Activated T-cell treated with anti-CD3 and anti-CD28 coated beads for 24 hours (primary cell): ENCODE results near the gene ACTR6.
"Not testable (repeated sequence)": the region's sequence is repeated elsewhere in the genome, so short reads cannot be mapped to it uniquely, and the experiment has no call there.

Experiments used
- DNase-seq: peaks from one replicate; pipeline ENCODE4 v3.0.0-alpha.2; 2020; ENCODE audit warnings: low read depth

ACTR6 gene

DNA sequence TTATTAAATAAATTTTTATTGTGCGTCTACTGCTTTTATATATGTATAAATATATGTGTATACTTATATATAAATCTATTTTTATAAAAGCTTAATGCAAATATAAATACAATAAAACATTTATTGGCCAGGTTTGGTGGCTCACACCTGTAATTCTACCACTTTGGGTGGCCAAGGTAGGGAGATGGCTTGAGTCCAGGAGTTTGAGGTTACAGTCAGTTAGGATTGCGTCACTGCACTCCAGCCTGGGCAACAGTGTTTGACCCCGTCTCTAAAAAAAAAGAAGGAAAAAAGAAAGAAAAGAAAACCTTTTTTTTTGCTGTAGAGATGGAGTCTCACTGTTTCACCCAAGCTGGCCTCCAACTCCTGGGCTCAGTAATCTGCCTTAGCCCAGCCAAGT, 20.9 kb downstream of the ACTR6 start:
- DNase-seq, result no peak

DNA sequence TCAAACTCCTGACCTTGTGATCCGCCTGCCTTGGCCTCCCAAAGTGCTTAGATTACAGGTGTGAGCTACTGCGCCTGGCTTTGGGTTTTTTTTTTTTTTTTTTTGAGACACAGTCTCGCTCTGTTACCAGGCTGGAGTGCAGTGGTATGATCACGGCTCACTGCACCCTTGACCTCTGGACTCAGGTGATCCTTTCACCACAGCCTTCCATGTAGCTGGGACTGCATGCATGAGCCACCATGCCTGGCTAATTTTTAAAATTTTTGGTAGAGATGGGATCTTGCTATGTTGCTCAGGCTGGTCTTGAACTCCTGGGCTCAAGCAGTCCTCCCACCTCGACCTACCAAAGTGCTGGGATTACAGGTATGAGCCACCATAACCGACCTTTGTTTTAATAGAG, 21.6 kb downstream of the ACTR6 start:
- DNase-seq, result not testable (repeated sequence)

DNA sequence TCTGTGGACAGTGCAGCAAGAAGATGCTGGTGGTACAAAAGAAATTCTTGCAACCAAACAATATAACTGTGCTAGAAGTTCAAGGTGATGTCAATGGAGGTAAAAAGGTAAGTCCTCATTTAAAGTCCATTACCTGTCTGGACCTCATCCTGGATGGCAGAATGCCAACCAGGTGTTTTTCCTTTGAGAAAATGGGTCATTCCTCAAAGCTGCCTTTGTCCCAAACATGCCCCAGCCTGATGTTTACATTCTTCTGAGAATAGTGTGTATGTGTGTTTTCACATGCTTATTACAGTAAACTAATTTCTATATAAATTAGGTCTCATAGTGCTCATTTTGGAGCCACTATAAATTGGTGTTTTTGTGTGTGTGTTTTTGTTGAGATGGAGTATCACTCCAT, 24.9 kb downstream of the ACTR6 start:
- no peak for DNase-seq

- DNase-seq, result no peak
Measured at GRCh38 chr12:100229036-100229635, 28.5 kb downstream of the ACTR6 start.

- no peak for DNase-seq
Measured at GRCh38 chr12:100229876-100230275, 29.3 kb downstream of the ACTR6 start.

DNA sequence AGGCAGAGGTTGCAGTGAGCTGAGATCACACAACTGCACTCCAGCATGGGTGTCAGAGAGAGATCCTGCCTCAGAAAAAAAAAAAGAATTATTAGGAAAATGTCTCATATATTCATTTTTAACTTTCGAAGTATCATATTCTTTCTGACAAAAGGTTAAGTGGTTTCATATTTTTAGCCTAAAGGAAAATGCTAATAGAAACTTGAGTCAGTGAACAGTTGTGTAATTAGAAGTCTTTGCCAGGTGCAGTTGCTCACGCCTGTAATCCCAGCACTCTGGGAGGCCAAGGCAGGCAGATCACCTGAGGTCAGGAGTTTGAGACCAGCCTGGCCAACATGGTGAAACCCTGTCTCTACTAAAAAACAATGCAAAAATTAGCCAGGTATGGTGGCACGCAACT, 31.3 kb downstream of the ACTR6 start:
- DNase-seq, result not testable (repeated sequence)

DNA sequence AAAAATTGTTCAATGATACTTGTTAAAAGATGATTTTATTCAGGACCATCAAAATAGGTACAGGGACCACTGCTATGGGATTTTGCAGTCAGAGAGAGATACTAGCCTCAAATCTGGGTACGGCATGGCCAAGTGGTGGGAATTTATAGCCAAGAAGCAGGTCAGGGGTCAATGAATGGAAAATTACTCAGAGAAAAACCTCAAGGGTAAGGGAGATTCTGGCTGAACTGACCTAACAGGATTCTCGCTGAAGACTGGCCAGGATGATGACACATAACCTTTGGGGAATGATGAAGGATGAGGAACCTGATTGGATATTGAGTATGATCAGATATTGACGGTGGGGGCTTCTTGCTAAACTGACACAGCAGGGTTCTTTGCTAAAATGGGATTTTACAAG, 33.6 kb downstream of the ACTR6 start:
- DNase-seq, result no peak

DNA sequence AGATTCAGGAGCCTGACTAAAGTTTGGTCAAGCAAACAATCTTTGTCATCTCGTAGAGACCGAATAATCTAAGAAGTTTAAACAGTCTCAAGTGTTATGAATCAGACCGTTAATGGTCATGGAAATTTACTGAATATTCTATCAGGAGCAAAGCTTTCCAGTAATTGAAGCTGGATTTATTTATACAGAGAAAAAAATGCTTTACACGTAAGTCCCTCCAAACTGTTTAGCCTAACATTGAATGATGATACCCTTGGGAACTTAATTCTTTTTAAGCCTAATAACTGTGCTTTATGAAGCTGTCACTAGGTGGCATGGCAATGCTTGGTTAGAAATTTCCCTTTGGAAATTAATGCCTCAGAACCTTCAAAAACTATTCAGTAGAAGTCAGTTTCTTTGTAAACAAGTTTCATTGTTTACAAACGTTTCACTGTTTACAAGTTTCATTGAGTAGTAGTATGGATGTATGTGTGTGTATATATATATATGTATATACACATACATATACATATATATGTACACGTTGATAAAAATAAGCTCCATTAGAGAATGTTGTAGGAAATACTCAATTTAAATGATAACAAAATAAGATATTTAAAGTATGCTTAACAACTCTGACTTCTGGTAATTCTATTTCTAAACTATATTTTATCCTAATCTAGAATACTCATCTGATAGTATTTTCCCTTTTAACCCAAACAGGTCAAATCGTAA, 34.1 kb downstream of the ACTR6 start:
- DNase-seq, result no peak

- no peak for DNase-seq
Measured at GRCh38 chr12:100238801-100239200, 38.2 kb downstream of the ACTR6 start.

DNA sequence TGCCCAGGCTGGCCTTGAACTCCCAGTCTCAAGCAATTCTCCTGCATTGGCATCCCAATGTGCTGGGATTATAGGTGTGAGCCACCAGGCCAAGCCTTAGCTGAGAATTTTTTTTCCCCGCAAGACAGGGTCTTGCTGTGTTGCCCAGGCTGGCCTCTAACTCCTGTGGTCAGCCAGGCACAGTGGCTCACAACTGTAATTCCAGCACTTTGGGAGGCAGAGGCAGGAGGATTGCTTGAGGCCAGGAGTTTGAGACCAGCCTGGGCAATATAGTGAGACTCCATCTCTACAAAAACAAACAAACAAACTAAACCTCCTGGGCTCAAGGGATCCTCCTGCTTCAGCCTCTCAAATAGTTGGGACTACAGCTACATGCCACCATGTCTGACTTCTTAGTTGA, 39.0 kb downstream of the ACTR6 start:
- DNase-seq, result no peak

- no peak for DNase-seq
Measured at GRCh38 chr12:100243137-100243536, 42.5 kb downstream of the ACTR6 start.

GRCh38 chr12:100247765-100248164, 47.1 kb downstream of the ACTR6 start:
- no peak for DNase-seq

DNA sequence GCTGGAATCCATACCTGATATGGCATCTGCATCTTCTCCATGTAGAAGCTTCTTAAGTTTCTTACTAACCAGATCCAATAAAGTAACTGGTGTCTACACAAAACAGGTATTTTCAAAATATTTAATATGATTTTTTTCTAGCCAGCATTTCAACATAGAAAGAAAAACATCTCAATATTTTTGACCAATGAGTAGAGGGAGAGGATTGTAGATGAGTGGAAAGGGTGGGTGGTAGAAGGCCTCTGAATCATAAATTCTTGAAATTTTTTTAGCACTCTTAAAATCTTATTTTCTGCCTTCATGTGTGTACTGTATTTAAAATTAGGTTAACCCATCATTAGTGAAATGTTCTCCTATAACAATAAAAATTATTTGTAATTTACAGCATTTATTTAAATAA, 48.3 kb downstream of the ACTR6 start:
- no peak for DNase-seq

DNA sequence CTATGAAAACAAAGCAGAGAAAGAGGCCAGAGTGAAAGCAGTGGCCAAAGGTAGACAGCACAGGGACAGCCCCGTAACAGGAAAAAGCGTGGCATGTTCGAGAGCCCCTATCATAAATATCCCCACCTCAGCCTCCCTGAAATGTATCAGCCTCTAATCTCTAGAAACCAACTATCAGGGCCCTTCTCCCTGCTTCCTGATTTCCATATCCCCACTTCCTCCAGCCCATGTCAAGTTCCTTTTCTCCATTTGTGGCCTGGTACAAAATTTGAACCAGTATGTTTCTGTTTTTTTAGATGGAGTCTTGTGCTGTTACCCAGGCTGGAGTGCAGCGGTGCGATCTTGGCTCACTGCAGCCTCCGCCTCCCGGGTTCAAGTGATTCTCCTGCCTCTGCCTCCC, 49.3 kb downstream of the ACTR6 start:
- no peak for DNase-seq

GRCh38 chr12:100251917-100252316, 51.3 kb downstream of the ACTR6 start:
- DNase-seq, result no peak

GRCh38 chr12:100253437-100253836, 52.8 kb downstream of the ACTR6 start:
- no peak for DNase-seq

DNA sequence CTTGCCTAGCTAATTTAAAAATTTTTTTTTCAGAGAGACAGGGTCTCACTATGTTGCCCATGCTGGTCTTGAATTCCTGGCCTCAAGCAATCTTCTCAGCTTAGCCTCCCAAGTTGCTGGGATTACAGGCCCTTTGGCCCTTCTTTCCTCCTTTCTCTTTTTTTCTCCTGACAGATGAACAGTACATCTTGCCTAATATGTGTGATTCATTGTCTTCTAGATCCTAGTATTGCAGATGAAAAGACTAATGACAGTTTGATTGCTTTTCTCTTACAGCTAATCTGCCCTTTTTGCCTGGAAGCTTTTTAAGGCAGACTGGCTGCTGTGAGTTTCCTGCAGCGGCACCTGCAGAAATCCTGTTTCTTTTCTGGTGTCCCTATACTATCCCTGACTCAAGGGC, 54.3 kb downstream of the ACTR6 start:
- DNase-seq, result no peak

GRCh38 chr12:100258127-100258526, 57.5 kb downstream of the ACTR6 start:
- DNase-seq, result no peak

GRCh38 chr12:100263131-100263530, 62.5 kb downstream of the ACTR6 start:
- no peak for DNase-seq

DNA sequence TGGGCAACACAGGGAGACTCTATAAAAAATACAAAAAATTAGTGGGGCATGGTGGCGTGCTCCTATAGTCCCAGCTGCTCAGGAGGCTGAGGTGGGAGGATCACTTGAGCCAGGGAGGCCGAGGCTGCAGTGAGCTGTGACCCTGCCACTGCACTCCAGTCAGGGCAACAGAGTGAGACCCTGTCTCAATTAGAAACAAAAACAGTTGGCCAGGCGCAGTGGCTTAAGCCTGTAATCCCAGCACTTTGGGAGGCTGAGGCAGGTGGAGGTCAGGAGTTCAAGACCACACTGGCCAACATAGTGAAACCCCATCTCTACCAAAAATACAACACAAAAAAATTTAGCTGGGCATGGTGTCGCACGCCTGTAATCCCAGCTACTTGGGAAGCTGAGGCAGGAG, 64.5 kb downstream of the ACTR6 start:
- not testable (repeated sequence) for DNase-seq

GRCh38 chr12:100265732-100266584, 65.3 kb downstream of the ACTR6 start:
- DNase-seq, result no peak

DNA sequence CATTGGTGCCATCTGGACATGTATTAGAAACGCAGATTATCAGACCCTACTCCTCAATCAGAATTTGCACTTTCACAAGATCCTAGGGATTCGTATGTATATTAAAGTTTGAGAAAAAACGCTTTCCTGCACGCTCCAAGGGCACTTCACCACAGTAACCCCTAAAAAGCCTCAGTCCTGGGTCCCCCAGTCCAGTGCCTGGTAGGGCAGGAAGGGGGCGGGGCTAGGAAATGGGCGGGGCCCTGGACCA, 65.9 kb downstream of the ACTR6 start:
- DNase-seq, result no peak

DNA sequence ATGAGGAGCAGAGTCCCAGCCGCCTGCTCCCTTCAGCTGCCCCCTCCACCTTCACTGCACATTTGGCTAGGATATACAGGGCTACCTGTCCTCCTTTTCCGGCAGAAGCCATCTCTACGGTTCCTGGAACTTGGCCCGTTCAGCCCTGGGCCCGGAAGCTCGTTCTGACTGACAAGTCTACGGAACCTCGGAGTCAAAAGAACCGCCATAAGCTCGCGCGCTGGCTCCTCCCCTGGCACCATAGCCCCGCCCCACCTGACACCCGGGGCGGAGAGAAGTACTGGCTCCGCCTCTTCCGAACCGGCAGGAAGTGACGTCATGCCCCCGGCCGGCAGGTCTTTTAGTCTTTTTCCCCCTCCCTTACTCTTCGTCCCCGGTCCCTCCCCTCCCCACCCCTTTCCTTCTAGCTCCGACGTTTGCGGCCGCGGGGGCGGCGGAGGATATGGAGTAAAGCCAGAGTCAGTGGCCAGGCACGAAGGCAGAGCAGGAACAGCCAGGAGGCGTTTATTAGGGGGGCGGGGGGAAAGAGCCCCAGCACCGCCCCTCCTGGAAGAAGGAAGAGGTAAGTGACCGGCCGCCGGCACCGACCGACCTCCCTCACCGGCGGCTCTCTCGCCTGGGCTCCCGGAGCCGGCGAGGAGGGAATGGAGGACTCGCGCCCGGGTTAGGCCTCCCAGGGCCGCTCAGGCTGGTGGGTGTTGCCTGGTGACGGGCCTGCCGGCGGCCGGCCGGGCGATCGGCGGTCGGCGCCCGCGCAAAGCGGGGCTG, 66.4 kb downstream of the ACTR6 start, which contains the start of the genes DEPDC4 and SCYL2:
TSS of gene DEPDC4 (minus strand) at position 245 of the 768 bp plus-strand sequence. CDS start at position 242, 3 bp downstream.
TSS of gene SCYL2 (plus strand) at position 343 of the 768 bp plus-strand sequence. CDS start 15,794 bp downstream, outside the sequence.
- DNase-seq, result peak; percentile 89
